HepG2 (cell line): ENCODE data around the gene UBXN1. TPM values are rescaled to one million over a fixed set of nuclear protein-coding genes. Genes with fewer than 3 reads are reported as not detected.

Source experiments
- DPF2 ChIP-seq: sonication (generic); formaldehyde crosslinking; IDR thresholded peaks from 2 replicates; pipeline ENCODE4 v1.4.0; 2020; ENCODE audit warnings: mild to moderate bottlenecking, low read depth, missing genetic modification reagents, borderline replicate concordance
- MAFG ChIP-seq: sonication (generic); formaldehyde crosslinking; IDR thresholded peaks from 2 replicates; pipeline ENCODE4 v1.5.1; 2020; ENCODE audit warnings: mild to moderate bottlenecking, missing genetic modification reagents
- PRPF4 ChIP-seq: fragments of 200-400 bp; formaldehyde crosslinking; IDR thresholded peaks from 2 replicates; pipeline ENCODE4 v1.6.1; 2016; ENCODE audit warnings: low read length, low read depth; ENCODE audit not compliant: poor library complexity, severe bottlenecking
- RAD21 ChIP-seq: fragments of 450-650 bp; formaldehyde crosslinking; IDR thresholded peaks from 2 replicates; pipeline ENCODE4 v1.5.0; 2020; ENCODE audit warnings: mild to moderate bottlenecking
- SNAI1 ChIP-seq: sonication (generic); formaldehyde crosslinking; IDR thresholded peaks from 2 replicates; pipeline ENCODE4 v1.5.0; 2020; ENCODE audit warnings: mild to moderate bottlenecking, missing genetic modification reagents, borderline replicate concordance
- ZBTB1 ChIP-seq: sonication (generic); formaldehyde crosslinking; IDR thresholded peaks from 2 replicates; pipeline ENCODE4 v1.4.0; 2020; ENCODE audit warnings: missing genetic modification reagents, borderline replicate concordance
- ZNF10 ChIP-seq: sonication (generic); formaldehyde crosslinking; IDR thresholded peaks from 2 replicates; pipeline ENCODE4 v1.4.0; 2020; ENCODE audit warnings: mild to moderate bottlenecking, low read depth, missing genetic modification reagents, borderline replicate concordance
- ZNF3 ChIP-seq: IDR thresholded peaks from 2 replicates; pipeline ENCODE4 v1.7.0; 2017; ENCODE audit warnings: inconsistent platforms
- ZNF460 ChIP-seq: sonication (generic); formaldehyde crosslinking; IDR thresholded peaks from 2 replicates; pipeline ENCODE4 v1.5.1; 2020; ENCODE audit warnings: missing genetic modification reagents, mild to moderate bottlenecking, borderline replicate concordance
- polyA plus RNA-seq, 8 experiments: library from polyadenylated mRNA; depleted of rRNA in 3 of 8; stranded (reverse) in 7 of 8; unstranded in 1 of 8; fragments of >200 nt; fragmentation: Illumina TruSeq in 4 of 8; extraction: Trizol in 4 of 8; gene quantifications; 2 replicates each; pipeline versions ENCODE4 v1.2.1 to v1.2.3, GENCODE V29; 2011 to 2016; ENCODE audit warnings: low read depth in 4 of 8, missing spikeins in 1 of 8, mixed read lengths in 1 of 8; ENCODE audit not compliant: insufficient read depth in 1 of 8
- total RNA-seq, 5 experiments: library from RNA; depleted of rRNA; stranded (reverse); fragments of >200 nt; fragmentation: Illumina TruSeq; extraction: Trizol; gene quantifications; 2 replicates each; pipeline ENCODE4 v1.2.3, GENCODE V29; 2016; ENCODE audit warnings: low read depth in 1 of 5
- TF ChIP-seq, protein P1 (sequence below): sonication (generic); formaldehyde crosslinking; IDR thresholded peaks from 2 replicates; pipeline ENCODE4 v1.5.0; 2020; ENCODE audit warnings: mild to moderate bottlenecking, low read depth, missing genetic modification reagents, borderline replicate concordance
- TF ChIP-seq, protein P2 (sequence below): sonication (generic); formaldehyde crosslinking; IDR thresholded peaks from 2 replicates; pipeline ENCODE4 v1.4.0; 2020; ENCODE audit warnings: missing genetic modification reagents, borderline replicate concordance
- TF ChIP-seq, protein P3 (sequence below): IDR thresholded peaks from 2 replicates; pipeline ENCODE4 v1.6.1; 2016; ENCODE audit warnings: low read depth, control low read depth
- TF ChIP-seq, protein P4 (sequence below): sonication (generic); formaldehyde crosslinking; IDR thresholded peaks from 2 replicates; pipeline ENCODE4 v1.9.0; 2021; ENCODE audit warnings: missing genetic modification reagents, mild to moderate bottlenecking, borderline replicate concordance

UBXN1 gene
- total and polyA plus RNA-seq, 2 of the 13 experiments (the other 11 are each of a cell fraction or from before 2014, with no cell fraction given) = 47.5 to 52.4 TPM

DNA sequence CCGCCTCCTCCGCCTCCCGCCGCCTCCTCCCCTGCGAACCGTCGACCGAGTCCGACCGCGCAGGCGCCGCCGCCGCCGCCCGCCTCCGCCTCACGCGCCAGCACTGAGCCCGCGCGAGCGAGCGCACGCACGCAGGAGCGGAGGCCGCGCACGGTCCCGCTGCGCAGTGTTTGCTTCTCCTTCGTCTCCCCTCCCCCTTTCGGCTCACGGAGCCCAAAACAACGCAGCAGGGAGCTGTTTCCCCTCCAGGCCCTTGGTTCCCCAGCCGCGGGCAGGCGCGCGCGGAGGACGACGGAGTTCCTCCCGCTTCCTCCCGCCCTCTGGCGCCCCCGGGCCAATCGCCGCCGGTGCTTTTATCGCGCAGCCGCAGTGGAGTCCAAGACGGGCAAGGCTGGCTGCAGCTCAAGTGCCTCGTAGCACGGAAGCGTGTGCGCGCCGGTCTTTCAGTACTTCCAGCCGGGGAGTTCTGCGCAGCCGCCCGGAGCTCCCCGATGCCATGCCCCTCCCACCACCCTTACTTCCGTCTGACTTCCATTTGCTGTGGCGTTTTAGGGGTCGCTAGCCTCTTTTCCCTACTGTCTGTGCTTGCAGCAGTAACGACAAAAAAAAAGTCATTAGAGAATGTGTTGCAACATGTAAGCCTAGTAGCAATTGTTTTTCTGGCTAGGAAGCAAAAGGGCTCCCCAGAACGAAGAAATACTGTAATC, 48.4 kb upstream of the UBXN1 start, which contains the start of gene HNRNPUL2 (continued):
- TF ChIP-seq, protein P1, sequence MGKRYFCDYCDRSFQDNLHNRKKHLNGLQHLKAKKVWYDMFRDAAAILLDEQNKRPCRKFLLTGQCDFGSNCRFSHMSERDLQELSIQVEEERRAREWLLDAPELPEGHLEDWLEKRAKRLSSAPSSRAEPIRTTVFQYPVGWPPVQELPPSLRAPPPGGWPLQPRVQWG (CRISPR knock-in tag) = no peak
- no peak for TF ChIP-seq PRPF4
- no peak for TF ChIP-seq ZNF3 (CRISPR knock-in tag)
- TF ChIP-seq MAFG (CRISPR knock-in tag) = no peak
- no peak for TF ChIP-seq ZNF460 (CRISPR knock-in tag)
- peak; percentile 53; the same call in 1 of the 2 replicates for TF ChIP-seq RAD21 (CRISPR knock-in tag)
- TF ChIP-seq DPF2 (CRISPR knock-in tag) = no peak
- TF ChIP-seq, protein P2, sequence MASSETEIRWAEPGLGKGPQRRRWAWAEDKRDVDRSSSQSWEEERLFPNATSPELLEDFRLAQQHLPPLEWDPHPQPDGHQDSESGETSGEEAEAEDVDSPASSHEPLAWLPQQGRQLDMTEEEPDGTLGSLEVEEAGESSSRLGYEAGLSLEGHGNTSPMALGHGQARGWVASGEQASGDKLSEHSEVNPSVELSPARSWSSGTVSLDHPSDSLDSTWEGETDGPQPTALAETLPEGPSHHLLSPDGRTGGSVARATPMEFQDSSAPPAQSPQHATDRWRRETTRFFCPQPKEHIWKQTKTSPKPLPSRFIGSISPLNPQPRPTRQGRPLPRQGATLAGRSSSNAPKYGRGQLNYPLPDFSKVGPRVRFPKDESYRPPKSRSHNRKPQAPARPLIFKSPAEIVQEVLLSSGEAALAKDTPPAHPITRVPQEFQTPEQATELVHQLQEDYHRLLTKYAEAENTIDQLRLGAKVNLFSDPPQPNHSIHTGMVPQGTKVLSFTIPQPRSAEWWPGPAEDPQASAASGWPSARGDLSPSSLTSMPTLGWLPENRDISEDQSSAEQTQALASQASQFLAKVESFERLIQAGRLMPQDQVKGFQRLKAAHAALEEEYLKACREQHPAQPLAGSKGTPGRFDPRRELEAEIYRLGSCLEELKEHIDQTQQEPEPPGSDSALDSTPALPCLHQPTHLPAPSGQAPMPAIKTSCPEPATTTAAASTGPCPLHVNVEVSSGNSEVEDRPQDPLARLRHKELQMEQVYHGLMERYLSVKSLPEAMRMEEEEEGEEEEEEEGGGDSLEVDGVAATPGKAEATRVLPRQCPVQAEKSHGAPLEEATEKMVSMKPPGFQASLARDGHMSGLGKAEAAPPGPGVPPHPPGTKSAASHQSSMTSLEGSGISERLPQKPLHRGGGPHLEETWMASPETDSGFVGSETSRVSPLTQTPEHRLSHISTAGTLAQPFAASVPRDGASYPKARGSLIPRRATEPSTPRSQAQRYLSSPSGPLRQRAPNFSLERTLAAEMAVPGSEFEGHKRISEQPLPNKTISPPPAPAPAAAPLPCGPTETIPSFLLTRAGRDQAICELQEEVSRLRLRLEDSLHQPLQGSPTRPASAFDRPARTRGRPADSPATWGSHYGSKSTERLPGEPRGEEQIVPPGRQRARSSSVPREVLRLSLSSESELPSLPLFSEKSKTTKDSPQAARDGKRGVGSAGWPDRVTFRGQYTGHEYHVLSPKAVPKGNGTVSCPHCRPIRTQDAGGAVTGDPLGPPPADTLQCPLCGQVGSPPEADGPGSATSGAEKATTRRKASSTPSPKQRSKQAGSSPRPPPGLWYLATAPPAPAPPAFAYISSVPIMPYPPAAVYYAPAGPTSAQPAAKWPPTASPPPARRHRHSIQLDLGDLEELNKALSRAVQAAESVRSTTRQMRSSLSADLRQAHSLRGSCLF (CRISPR knock-in tag) = no peak
- no peak for TF ChIP-seq SNAI1 (CRISPR knock-in tag)
- TF ChIP-seq, protein P3, sequence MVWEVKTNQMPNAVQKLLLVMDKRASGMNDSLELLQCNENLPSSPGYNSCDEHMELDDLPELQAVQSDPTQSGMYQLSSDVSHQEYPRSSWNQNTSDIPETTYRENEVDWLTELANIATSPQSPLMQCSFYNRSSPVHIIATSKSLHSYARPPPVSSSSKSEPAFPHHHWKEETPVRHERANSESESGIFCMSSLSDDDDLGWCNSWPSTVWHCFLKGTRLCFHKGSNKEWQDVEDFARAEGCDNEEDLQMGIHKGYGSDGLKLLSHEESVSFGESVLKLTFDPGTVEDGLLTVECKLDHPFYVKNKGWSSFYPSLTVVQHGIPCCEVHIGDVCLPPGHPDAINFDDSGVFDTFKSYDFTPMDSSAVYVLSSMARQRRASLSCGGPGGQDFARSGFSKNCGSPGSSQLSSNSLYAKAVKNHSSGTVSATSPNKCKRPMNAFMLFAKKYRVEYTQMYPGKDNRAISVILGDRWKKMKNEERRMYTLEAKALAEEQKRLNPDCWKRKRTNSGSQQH (CRISPR knock-in tag) = no peak
- no peak for TF ChIP-seq ZNF10
- TF ChIP-seq ZBTB1 (CRISPR knock-in tag) = peak; percentile 37; the same call in 1 of the 2 replicates
- TF ChIP-seq, protein P4, sequence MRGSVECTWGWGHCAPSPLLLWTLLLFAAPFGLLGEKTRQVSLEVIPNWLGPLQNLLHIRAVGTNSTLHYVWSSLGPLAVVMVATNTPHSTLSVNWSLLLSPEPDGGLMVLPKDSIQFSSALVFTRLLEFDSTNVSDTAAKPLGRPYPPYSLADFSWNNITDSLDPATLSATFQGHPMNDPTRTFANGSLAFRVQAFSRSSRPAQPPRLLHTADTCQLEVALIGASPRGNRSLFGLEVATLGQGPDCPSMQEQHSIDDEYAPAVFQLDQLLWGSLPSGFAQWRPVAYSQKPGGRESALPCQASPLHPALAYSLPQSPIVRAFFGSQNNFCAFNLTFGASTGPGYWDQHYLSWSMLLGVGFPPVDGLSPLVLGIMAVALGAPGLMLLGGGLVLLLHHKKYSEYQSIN (CRISPR knock-in tag) = peak; percentile 68; the same call in 1 of the 2 replicates
